Measurements from ENCODE around the gene SLF1.

Gene SLF1

GRCh38 chr5:94711785-94712184 is 93.3 kb downstream of the SLF1 start:
- Histone ChIP-seq H3K4me1 (ENCODE audit: low read depth, poor library complexity, severe bottlenecking) (peaks cover 17% of the 10 kb centered on the region), H3K9ac (no peak overlapping the region), H3K79me2 (ENCODE audit: insufficient read depth, low read depth) (no peaks in the 10 kb centered on the region), H3K36me3 (ENCODE audit: insufficient read depth) (no peaks in the 10 kb centered on the region), H2AFZ (ENCODE audit: low read depth) (no peak overlapping the region), H4K20me1 (ENCODE audit: insufficient read depth) (no peaks in the 10 kb centered on the region), H3K27ac (no peak overlapping the region), H3K4me2 (no peak overlapping the region), H3K27me3 (ENCODE audit: insufficient read depth, low read depth) (no peaks in the 10 kb centered on the region), H3K4me3 (IDR thresholded peaks at IDR 0.05; ENCODE audit: insufficient read depth, low read depth, low read length) (no peak overlapping the region)
- TF ChIP-seq CTCF (conservative IDR thresholded peaks at IDR 0.05; ENCODE audit: low read depth, low read length), result no peak

GRCh38 chr5:94715768-94716167 is 97.3 kb downstream of the SLF1 start:
- no peak overlapping the region for H3K4me2 ChIP-seq
- H3K4me3 ChIP-seq (IDR thresholded peaks at IDR 0.05; ENCODE audit: insufficient read depth, low read depth, low read length), result no peak overlapping the region
- no peak overlapping the region for H3K27ac ChIP-seq
- no peaks in the 10 kb centered on the region for H3K27me3 ChIP-seq (ENCODE audit: insufficient read depth, low read depth)
- no peaks in the 10 kb centered on the region for H3K79me2 ChIP-seq (ENCODE audit: insufficient read depth, low read depth)
- no peaks in the 10 kb centered on the region for H3K36me3 ChIP-seq (ENCODE audit: insufficient read depth)
- H3K9ac ChIP-seq, result no peak overlapping the region
- H4K20me1 ChIP-seq (ENCODE audit: insufficient read depth), result no peaks in the 10 kb centered on the region
- no peak overlapping the region for H2AFZ ChIP-seq (ENCODE audit: low read depth)
- peaks cover 6% of the 10 kb centered on the region for H3K4me1 ChIP-seq (ENCODE audit: low read depth, poor library complexity, severe bottlenecking)
- no peak for TF ChIP-seq CTCF (conservative IDR thresholded peaks at IDR 0.05; ENCODE audit: low read depth, low read length)

DNA sequence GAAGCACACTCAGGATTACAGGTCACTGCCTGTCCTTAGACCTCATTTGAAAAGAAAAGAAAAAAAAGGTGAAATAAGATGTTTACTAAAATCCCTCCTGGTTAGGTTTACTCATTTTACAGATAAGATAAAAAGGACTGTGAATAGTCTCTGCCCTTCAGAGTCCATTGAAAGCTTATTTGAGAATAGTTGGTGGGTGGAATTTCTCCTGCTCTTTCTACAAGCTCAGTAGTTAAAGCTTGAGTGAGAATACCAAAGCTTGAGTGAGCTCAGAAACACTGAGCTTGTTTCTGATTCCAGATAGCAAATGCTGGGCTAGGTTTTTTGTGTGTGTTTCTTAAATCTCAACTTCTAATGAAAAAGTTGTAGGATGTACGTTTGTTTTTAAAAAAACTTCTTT is 106.7 kb downstream of the SLF1 start:
- no peaks in the 10 kb centered on the region for H3K27me3 ChIP-seq (ENCODE audit: insufficient read depth, low read depth)

DNA sequence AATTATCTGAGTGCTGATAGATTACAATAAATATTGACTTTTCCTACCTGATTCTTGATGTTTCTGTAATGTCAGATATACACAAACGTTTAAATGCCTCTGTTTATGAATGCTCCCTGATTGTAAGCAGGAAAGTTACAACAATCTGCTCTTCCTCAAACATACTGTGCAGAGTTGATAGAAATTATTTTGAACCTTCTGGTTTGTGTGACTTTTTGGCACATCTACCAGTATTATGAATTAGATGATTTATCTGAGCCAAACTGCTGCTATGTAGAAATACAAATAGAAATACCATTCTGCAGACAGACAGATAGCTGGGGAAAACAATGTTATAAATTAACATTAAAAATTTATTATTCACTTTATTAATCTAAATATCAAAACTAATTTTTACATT is 113.0 kb downstream of the SLF1 start:
- H3K27ac ChIP-seq, result no peak overlapping the region
- H4K20me1 ChIP-seq (ENCODE audit: insufficient read depth), result no peaks in the 10 kb centered on the region
- TF ChIP-seq CTCF (conservative IDR thresholded peaks at IDR 0.05; ENCODE audit: low read depth, low read length), result no peak
- no peaks in the 10 kb centered on the region for H3K4me1 ChIP-seq (ENCODE audit: low read depth, poor library complexity, severe bottlenecking)
- no peak overlapping the region for H2AFZ ChIP-seq (ENCODE audit: low read depth)
- no peaks in the 10 kb centered on the region for H3K27me3 ChIP-seq (ENCODE audit: insufficient read depth, low read depth)
- H3K79me2 ChIP-seq (ENCODE audit: insufficient read depth, low read depth), result no peaks in the 10 kb centered on the region
- no peaks in the 10 kb centered on the region for H3K36me3 ChIP-seq (ENCODE audit: insufficient read depth)
- H3K9ac ChIP-seq, result no peak overlapping the region
- H3K4me3 ChIP-seq (IDR thresholded peaks at IDR 0.05; ENCODE audit: insufficient read depth, low read depth, low read length), result no peak overlapping the region
- H3K4me2 ChIP-seq, result no peak overlapping the region

More for the DNA sequence above, 106.7 kb downstream of the SLF1 start:
- Histone ChIP-seq H3K4me1 (ENCODE audit: low read depth, poor library complexity, severe bottlenecking) (peaks cover 9% of the 10 kb centered on the region), H3K4me3 (IDR thresholded peaks at IDR 0.05; ENCODE audit: insufficient read depth, low read depth, low read length) (no peak overlapping the region), H3K27ac (no peak overlapping the region), H2AFZ (ENCODE audit: low read depth) (no peak overlapping the region), H3K9ac (no peak overlapping the region), H3K36me3 (ENCODE audit: insufficient read depth) (no peaks in the 10 kb centered on the region), H3K4me2 (no peak overlapping the region), H4K20me1 (ENCODE audit: insufficient read depth) (no peaks in the 10 kb centered on the region), H3K79me2 (ENCODE audit: insufficient read depth, low read depth) (no peaks in the 10 kb centered on the region)
- no peak for TF ChIP-seq CTCF (conservative IDR thresholded peaks at IDR 0.05; ENCODE audit: low read depth, low read length)

Data from KMS-11 (cell line).